ENCODE data around the gene USE1.
A peak's percentile ranks its signal among the peaks of the same experiment; 100 is the strongest.

USE1 gene

DNA sequence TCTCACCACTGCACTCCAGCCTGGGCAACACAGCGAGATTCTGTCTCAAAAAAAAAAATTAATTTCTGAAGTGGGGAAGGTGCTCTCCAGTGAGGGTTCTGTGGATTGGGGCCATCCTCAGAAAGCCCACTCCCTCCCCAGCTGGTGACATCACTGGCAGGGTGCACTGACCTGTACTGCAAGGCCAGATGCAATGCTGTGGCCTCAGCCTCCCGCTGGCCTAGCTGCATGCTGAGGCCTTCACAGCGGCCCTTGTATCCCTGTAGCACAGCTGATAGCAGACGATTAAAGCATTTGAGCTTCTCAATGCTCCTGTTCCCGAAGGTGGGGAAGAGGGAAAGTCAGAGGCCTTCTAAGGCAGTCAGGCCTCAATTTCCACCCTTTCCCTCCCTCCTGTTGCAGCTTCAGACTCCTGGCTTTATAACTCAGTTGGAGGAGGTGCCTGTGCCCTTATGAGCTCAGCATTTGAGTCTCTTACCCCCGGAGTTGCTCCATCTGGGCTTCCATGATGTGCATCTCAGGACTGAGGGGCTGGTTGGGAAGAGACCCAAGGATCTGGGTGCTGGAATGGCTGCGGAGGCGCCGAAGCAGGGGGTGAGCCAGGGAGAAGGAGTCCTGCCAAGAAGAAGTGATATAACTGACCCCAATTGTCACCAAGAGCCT lies 44.1 kb downstream of the USE1 start:
- no peak for DNase-seq

GRCh38 chr19:17259934-17260333 lies 44.8 kb downstream of the USE1 start:
- DNase-seq: no peak

DNA sequence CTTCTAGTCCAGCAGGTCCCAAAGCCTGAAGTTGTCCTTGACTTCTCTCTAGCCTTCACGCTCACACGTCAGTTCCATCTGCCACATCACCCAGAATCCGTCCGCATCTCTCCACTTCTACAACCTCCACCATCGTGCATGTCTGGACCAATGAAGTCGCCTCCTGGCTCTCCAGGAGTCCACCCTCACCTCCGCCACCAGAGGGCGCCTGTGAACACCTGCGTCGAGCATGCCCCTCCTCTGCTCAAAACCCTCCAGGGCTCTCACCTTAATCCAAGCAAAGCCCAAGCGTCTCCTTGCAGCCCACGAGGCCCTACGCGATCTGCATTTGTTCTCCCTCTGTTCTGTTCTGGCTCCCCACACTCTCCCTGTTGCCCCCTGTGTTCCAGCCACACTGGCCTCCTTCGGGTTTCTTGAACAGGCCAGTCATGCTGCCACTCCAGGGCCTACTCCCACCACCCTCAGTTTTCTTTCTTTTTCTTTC lies 45.7 kb downstream of the USE1 start:
- DNase-seq: peak; percentile 82

GRCh38 chr19:17262557-17262956 lies 47.4 kb downstream of the USE1 start:
- no peak for DNase-seq

GRCh38 chr19:17263712-17264640 lies 48.8 kb downstream of the USE1 start:
- DNase-seq: no peak

GRCh38 chr19:17264641-17264979 lies 49.5 kb downstream of the USE1 start, which contains the start of gene USHBP1:
TSS of gene USHBP1 (minus strand) at chr19:17264745. CDS start at chr19:17264299, 446 bp downstream.
- no peak for DNase-seq

DNA sequence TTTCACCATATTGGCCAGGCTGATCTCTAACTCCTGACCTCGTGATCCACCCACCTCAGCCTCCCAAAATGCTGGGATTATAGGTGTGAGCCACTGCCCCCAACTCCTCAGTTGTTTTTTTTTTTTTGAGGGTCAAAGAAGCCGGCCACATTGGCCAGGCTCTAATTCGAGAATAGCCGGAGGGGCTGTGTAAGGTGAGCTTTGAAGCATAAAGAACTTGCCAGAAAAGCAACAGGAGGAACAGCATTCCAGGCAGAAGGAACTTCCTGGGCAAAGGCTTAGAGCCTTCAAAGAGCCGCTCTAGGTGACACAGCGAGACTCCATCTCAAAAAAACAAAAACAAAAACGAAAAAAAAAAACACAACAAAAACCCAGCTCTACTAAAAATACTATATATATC lies 50.9 kb downstream of the USE1 start:
- no peak for DNase-seq

- DNase-seq: no peak
These were observed 51.4 kb downstream of the USE1 start for GRCh38 chr19:17266589-17266974.

DNA sequence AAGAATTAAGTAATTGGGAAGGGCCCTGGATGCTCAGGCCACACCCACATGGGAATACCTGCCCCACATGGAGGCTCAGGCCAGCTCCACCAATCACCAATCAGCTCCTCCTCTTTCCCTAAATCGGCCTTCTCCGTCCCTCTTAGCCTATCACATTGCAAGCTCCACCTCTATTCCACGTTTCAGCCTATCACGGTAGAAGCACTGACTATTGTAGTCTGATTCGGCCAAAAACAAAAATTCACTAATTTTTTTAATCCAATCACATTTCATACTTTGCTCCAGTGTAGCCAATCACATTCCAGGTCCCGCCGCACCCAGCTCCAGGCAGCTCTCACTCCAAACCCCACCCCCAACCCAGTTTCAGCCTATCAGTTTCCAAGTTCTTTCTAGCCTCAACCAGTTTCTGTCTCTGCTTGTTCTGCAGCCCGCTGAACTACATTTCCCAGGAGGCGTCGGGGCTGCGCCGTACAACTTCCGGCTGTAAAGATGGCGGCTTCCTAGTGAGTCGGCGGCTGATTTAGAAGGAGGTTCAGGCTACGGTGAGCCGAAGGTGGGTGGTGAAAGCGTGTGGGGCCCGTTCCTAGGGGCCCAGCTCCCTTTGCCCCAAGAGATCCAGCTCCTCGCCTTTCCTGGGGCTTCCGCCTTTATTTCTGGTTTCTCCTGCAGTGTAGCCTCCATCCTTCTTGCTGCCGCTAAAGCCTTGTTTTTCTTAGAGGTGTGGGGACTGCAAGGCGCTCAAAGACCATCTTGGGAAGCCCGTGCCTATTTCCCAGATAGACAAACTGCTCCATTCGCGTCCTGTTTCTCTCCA lies 52.0 kb downstream of the USE1 start, which contains the start of gene BABAM1:
Gene BABAM1, plus strand, starts transcription at position 469 of the 814 bp plus-strand sequence. CDS start 1,364 bp downstream, outside the sequence.
- DNase-seq: peak; percentile 99

GRCh38 chr19:17268754-17269153 lies 53.6 kb downstream of the USE1 start:
- DNase-seq: no peak
